Activated CD4-positive, alpha-beta T cell treated with anti-CD3 and anti-CD28 coated beads, Interleukin-2, amount 10 ng/mL, durations not matched to agents 7 days and 5 days (primary cell): ENCODE measurements around the gene RWDD1. TPM values are rescaled to one million over a fixed set of nuclear protein-coding genes. Genes with fewer than 3 reads are reported as not detected.
"Not testable (repeated sequence)": the region's sequence is repeated elsewhere in the genome, so short reads cannot be mapped to it uniquely, and the experiment has no call there.

Experiments used
- CTCF ChIA-PET: fragments of 350-600 bp; sonication (Branson Sonifier 250); formaldehyde crosslinking; loops from one replicate; lab custom pipeline; 2021; ENCODE audit warnings: antibody characterized with exemption; lab: Charles Lee
- POLR2A ChIA-PET: fragments of 350-600 bp; sonication (Branson Sonifier 250); formaldehyde crosslinking; loops from one replicate; lab custom pipeline; 2021; ENCODE audit warnings: antibody characterized with exemption; lab: Charles Lee
- DNase-seq: peaks from one replicate; pipeline ENCODE4 v3.0.0-alpha.2; 2020
- H3K27ac Mint-ChIP-seq: one replicate; pipeline ENCODE4 v1.8.0; 2021; ENCODE audit warnings: mild to moderate bottlenecking, moderate library complexity, mixed read lengths
- H3K27me3 Mint-ChIP-seq: one replicate; pipeline ENCODE4 v1.8.0; 2021; ENCODE audit warnings: mixed read lengths
- H3K36me3 Mint-ChIP-seq: one replicate; pipeline ENCODE4 v1.8.0; 2021; ENCODE audit warnings: low read depth, mixed read lengths
- H3K4me1 Mint-ChIP-seq: one replicate; pipeline ENCODE4 v1.8.0; 2021; ENCODE audit warnings: mixed read lengths
- H3K4me3 Mint-ChIP-seq: one replicate; pipeline ENCODE4 v1.8.0; 2021; ENCODE audit warnings: mild to moderate bottlenecking, moderate library complexity, mixed read lengths
- H3K9me3 Mint-ChIP-seq: one replicate; pipeline ENCODE4 v1.8.0; 2021; ENCODE audit warnings: mixed read lengths
- total RNA-seq, 2 experiments: library from RNA; stranded (reverse); gene quantifications; one replicate each; pipeline ENCODE4 v1.2.3, GENCODE V29; 2021

The RWDD1 gene
- total RNA-seq, 2 experiments from 2014 or later: 39.9 to 51.6 TPM

DNA sequence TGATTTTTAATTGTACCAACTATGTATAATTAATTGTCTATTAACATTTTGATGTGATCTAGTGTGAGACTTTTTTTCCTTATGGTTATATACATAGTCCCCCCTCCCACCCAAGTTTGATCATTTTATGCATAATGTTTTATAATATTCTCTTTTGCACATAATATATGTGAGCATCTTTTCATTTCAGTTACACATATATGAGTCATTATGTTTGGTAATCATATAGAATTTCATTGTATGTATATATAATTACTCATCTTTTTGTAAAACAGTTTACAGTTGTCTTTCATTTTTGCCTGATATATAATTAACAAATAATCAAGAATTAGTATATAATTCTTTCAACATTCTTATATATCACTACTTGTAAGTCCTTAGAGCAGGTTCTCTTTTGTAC lies 15.0 kb downstream of the RWDD1 start:
- H3K36me3 Mint-ChIP-seq: peaks cover 41% of the 10 kb centered on the region
- POLR2A ChIA-PET: no interaction called here

DNA sequence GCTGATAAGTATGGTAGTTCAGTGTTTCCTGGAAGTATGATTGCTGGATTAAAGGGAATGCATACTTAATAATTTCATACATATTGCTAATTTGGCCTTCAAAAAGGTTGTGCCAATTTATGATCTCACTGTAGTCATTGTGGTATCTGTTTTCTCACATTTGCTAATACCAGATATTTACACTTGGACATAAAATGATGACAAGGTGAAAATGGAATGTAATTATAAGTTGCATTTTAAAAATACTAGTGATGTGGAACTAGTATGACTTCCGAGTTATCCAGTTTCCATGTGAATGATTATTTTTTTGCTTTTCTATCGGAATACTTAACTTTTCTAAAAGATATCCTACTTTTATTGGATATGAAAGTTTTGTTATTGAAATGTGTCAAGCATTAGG lies 15.4 kb downstream of the RWDD1 start:
- ChIA-PET CTCF (no interaction called here), POLR2A (no interaction called here)
- H3K36me3 Mint-ChIP-seq: peaks cover 41% of the 10 kb centered on the region
- H3K9me3 Mint-ChIP-seq: no peaks in the 10 kb centered on the region
- no peak for DNase-seq
- H3K4me1 Mint-ChIP-seq: no peaks in the 10 kb centered on the region
- no peak overlapping the region for H3K4me3 Mint-ChIP-seq
- no peak overlapping the region for H3K27ac Mint-ChIP-seq
- H3K27me3 Mint-ChIP-seq: no peaks in the 10 kb centered on the region

More for the DNA sequence above, 15.0 kb downstream of the RWDD1 start:
- CTCF ChIA-PET: no interaction called here
- Mint-ChIP-seq H3K4me1 (no peaks in the 10 kb centered on the region), H3K4me3 (no peak overlapping the region), H3K9me3 (no peaks in the 10 kb centered on the region), H3K27me3 (no peaks in the 10 kb centered on the region), H3K27ac (no peak overlapping the region)
- no peak for DNase-seq

DNA sequence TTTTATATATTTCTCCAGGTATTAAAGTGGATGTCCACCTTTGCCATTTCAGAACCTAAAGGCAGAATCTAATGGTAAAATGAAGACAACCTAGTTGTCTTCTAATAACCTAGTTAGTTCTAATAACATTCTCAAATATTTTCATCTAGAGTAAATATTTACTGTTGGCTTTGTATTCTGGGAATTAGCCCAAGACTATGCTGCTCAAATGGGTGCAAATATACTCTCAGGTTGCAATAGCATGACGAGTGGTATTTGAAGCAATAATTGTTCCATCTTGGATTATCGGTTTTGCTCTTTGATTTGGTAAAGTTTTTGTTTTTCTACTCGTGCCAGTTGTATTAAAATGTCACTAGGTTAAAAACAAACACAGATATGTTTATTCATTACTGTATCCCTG lies 23.9 kb downstream of the RWDD1 start:
- Mint-ChIP-seq H3K4me1 (no peaks in the 10 kb centered on the region), H3K27me3 (no peaks in the 10 kb centered on the region), H3K4me3 (no peak overlapping the region), H3K9me3 (no peaks in the 10 kb centered on the region), H3K36me3 (peaks cover 39% of the 10 kb centered on the region), H3K27ac (no peak overlapping the region)
- DNase-seq: no peak
- CTCF ChIA-PET: no interaction called here
- POLR2A ChIA-PET: no interaction called here

DNA sequence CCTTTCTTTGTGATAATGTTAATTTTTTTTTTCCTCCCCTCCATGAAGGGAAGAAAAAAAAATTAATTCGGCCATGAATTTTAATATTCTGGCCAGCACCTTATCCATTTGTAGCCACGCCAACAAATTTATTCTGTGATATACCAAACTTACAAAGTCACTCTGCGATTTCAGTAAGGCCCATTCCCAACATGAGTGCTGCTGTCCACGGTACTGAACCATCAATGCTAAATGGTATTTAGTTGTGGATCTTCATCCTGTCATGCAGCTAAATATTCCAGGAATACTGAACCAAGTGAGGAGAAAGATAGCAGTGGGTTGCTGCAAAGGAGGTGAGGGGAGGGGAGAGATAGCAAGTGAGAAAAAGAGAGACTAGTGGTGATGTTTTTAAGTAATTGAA lies 25.5 kb downstream of the RWDD1 start:
- POLR2A ChIA-PET: no interaction called here

DNA sequence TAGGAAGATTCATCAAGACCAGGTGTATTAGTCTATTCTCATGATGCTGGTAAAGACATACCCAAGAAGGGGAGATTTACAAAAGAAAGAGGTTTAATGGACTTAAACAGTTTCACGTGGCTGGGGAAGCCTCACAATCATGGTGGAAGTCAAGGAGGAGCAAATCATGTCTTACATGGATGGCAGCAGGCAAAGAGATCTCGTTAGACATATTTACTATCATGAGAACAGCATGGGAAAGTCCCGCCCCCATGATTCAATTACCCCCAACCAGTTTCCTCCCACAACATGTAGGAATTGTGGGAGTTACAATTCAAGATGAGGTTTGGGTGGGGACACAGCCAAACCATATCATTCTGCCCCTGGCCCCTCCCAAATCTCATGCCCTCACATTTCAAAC lies 32.6 kb downstream of the RWDD1 start:
- H3K4me3 Mint-ChIP-seq, H3K9me3 Mint-ChIP-seq, H3K4me1 Mint-ChIP-seq, POLR2A ChIA-PET, DNase-seq, CTCF ChIA-PET, H3K27ac Mint-ChIP-seq, H3K27me3 Mint-ChIP-seq: not testable (repeated sequence)
- peaks cover 12% of the 10 kb centered on the region for H3K36me3 Mint-ChIP-seq

More for the DNA sequence above, 25.5 kb downstream of the RWDD1 start:
- no peaks in the 10 kb centered on the region for H3K9me3 Mint-ChIP-seq
- no peaks in the 10 kb centered on the region for H3K4me1 Mint-ChIP-seq
- no peak overlapping the region for H3K4me3 Mint-ChIP-seq
- H3K27me3 Mint-ChIP-seq: no peaks in the 10 kb centered on the region
- H3K27ac Mint-ChIP-seq: no peak overlapping the region
- H3K36me3 Mint-ChIP-seq: peaks cover 39% of the 10 kb centered on the region
- CTCF ChIA-PET: no interaction called here
- DNase-seq: no peak

DNA sequence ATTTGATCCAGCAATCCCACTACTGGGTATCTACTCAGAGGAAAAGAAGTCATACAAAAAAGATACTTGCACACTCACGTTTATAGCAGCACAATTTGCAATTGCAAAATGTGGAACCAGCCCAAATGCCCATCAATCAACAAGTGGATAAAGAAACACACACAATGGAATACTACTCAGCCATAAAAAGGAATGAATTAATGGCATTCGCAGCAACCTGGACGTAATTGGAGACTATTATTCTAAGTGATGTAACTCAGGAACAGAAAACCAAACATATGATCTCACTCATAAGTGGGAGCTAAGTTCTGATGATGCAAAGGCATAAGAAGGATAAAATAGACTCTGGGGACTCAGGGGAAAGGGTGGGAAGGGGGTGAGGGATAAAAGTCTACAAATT lies 33.6 kb downstream of the RWDD1 start:
- H3K9me3 Mint-ChIP-seq, CTCF ChIA-PET, H3K27me3 Mint-ChIP-seq, POLR2A ChIA-PET, H3K4me1 Mint-ChIP-seq, H3K27ac Mint-ChIP-seq, H3K4me3 Mint-ChIP-seq, DNase-seq: not testable (repeated sequence)
- H3K36me3 Mint-ChIP-seq: peaks cover 12% of the 10 kb centered on the region

DNA sequence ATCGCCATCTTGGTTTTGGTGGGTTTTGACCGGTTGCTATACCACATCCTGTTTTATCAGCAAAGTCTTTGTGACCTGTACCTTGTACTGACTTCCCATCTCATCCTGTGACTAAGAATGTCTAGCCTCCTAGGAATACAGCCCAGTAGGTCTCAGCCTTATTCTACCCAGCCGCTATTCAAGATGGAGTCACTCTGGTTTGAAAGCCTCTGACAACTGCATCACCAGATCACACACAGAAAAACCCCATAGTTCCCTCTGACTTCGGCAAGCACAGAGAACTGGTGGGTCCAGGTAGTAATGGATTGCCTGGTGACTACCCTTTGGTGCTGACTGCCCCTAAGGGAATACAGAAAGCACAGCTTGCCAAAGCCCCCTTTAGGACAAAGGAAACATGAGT lies 34.6 kb downstream of the RWDD1 start:
- Mint-ChIP-seq H3K9me3 (peaks cover 3% of the 10 kb centered on the region), H3K36me3 (peaks cover 10% of the 10 kb centered on the region), H3K4me3 (no peak overlapping the region), H3K4me1 (no peaks in the 10 kb centered on the region), H3K27ac (no peak overlapping the region), H3K27me3 (peaks cover 6% of the 10 kb centered on the region)
- no peak for DNase-seq
- CTCF ChIA-PET: no interaction called here
- POLR2A ChIA-PET: no interaction called here

DNA sequence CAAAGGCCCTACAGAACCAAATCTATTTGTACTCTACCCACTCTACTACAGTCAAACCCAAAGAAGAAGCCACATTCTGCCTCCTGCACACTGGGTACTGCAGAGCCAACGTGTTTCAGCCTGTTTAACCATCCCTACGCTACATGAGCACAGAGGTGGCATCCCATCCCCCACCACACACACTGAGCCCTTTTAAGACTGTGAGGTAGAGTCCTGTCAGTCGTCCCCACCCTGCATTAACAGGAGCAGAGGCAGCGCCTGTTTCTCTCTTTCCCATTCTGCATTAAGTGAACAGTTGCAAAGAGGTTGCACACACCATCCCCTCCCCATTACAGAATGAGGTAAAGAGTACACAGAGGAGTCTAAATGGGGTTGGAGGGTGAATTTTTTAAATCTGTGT lies 39.8 kb downstream of the RWDD1 start:
- POLR2A ChIA-PET: no interaction called here
- DNase-seq: no peak
- Mint-ChIP-seq H3K9me3 (no peaks in the 10 kb centered on the region), H3K4me3 (no peak overlapping the region), H3K4me1 (peaks cover 3% of the 10 kb centered on the region), H3K27ac (no peak overlapping the region), H3K27me3 (peaks cover 31% of the 10 kb centered on the region), H3K36me3 (no peaks in the 10 kb centered on the region)
- CTCF ChIA-PET: no interaction called here

DNA sequence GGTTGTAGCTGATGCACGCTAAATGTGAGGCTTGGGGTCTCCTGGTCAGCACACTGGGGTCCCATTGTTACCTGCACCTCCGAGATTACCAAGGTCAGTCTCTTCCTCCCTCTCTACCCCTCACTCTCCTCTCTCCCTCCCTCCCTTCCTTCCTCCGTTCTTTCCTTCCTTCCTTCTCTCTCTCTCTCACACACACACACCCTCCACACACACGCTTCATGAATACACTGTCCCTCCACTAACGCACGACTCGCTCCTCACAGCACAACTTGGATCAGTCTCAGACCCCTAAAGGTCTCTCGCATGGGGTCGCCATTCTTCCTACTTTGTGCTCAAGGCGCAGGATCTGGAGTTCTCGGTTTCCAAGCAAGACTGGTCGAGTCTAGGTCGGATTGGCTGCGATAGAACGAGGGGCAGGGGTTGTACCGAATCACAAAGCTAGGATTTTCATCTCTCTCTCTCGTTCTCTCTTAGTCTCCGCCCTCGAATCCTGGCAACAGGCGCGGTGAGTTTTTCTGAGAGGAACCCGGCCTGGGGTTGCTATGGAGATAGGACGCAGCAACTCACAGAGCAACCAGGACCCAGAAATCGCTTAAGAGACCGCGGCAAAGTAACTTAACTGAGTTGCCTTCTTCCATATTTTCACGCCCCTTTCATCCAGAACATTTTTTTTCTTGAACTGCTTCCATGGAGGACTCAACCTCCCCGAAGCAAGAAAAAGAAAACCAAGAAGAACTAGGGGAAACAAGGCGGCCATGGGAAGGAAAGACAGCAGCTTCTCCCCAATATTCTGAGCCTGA lies 44.8 kb downstream of the RWDD1 start, which contains the start of gene RSPH4A:
Gene RSPH4A, plus strand, starts transcription at position 543 of the 800 bp plus-strand sequence. Its CDS starts 145 bp downstream, at position 688.
- POLR2A ChIA-PET: no interaction called here

DNA sequence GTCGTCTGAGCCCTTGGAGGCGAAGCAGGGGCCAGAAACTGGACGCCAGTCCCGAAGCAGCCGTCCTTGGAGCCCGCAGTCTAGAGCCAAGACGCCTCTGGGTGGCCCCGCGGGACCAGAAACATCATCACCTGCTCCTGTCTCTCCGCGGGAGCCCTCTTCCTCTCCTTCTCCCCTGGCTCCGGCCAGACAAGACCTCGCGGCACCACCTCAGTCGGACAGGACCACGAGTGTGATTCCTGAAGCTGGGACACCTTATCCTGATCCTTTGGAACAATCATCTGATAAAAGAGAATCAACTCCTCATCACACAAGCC lies 45.4 kb downstream of the RWDD1 start:
- ChIA-PET CTCF (interaction anchor here (0.7 to 0.8 kb wide), 3 partner anchors 11 to 17 kb away, joined by 3 to 5 read pairs (median 3); no protein-coding TSS in a partner anchor), POLR2A (no interaction called here)
- Mint-ChIP-seq H3K27ac (no peak overlapping the region), H3K4me1 (peaks cover 13% of the 10 kb centered on the region), H3K4me3 (peak overlapping the region; percentile 77), H3K36me3 (no peaks in the 10 kb centered on the region), H3K27me3 (peaks cover 44% of the 10 kb centered on the region), H3K9me3 (no peaks in the 10 kb centered on the region)
- DNase-seq: peak; percentile 9

More for the DNA sequence above, 44.8 kb downstream of the RWDD1 start, which contains the start of gene RSPH4A:
- no peaks in the 10 kb centered on the region for H3K9me3 Mint-ChIP-seq
- H3K27me3 Mint-ChIP-seq: peaks cover 44% of the 10 kb centered on the region
- CTCF ChIA-PET: interaction anchor here (0.8 kb wide), 2 partner anchors 12 to 13 kb away, joined by 3 to 5 read pairs; no protein-coding TSS in a partner anchor
- no peaks in the 10 kb centered on the region for H3K36me3 Mint-ChIP-seq
- peaks cover 13% of the 10 kb centered on the region for H3K4me1 Mint-ChIP-seq
- DNase-seq: peak; percentile 83
- H3K27ac Mint-ChIP-seq: no peak within 1 kb of the TSS
- peak within 1 kb of the TSS; percentile 77 for H3K4me3 Mint-ChIP-seq

DNA sequence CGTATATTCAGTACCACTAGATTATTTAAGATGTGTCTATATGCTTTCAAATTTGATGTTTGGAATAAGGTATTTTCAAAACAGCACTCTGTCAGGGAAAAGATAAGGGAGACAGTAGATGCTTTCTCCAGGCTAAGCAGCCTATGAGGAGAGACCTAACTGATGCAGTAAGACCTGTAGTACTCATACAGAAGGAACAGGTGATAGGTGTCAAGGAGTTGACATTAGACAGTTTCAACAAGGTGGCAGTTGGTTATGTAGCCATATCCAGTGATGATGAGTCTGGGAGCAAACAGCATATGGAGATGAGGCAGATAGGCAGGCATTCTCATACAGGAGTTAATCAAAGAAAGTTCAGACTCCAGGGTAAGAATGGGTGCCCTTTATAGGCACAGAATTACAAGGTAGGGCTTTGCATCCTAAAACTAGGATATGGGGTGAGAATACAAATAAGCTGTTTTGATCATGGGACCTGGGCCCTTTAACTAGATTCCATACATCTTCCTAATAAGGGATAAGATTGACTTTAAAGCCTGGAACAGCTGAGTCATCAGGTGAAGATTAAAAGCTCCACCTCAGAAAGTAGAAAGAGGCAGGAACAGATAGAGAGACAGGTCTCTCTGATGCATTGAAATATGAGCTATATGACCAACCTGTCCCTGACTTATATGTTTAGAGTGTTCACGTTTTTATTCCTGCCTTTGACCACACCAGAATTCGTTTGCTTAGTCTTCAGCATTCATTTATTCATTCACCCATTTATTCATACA lies 52.9 kb downstream of the RWDD1 start:
- Mint-ChIP-seq H3K36me3 (no peaks in the 10 kb centered on the region), H3K4me3 (no peak overlapping the region), H3K27me3 (peaks cover 8% of the 10 kb centered on the region), H3K4me1 (no peaks in the 10 kb centered on the region), H3K27ac (no peak overlapping the region), H3K9me3 (no peaks in the 10 kb centered on the region)
- no peak for DNase-seq
- CTCF ChIA-PET: no interaction called here
- POLR2A ChIA-PET: no interaction called here

DNA sequence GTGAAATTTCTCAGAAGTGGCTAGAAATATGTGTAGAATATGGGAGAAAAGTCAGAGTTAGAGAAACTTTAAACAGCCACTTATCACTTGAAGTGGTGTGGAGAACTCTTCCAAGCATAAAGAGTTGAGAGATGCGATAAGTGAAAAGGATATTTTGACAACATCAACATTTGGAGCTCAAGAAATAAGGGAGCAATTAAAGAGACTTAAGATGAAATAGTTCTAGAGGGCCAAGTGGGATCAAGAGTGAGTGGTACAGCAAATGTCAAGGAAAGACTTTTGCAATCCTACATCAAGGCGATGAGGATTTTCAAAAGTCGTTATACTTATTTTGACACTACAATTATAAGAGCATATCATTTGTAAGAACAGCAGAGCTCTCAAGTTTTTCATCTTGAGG lies 54.6 kb downstream of the RWDD1 start:
- Mint-ChIP-seq H3K4me1 (no peaks in the 10 kb centered on the region), H3K27ac (no peak overlapping the region), H3K9me3 (no peaks in the 10 kb centered on the region), H3K27me3 (peaks cover 8% of the 10 kb centered on the region), H3K36me3 (no peaks in the 10 kb centered on the region), H3K4me3 (no peak overlapping the region)
- POLR2A ChIA-PET: no interaction called here
- CTCF ChIA-PET: interaction anchor here (0.6 kb wide), 1 partner anchor 12 kb away, joined by 4 read pairs; no protein-coding TSS in a partner anchor
- no peak for DNase-seq

DNA sequence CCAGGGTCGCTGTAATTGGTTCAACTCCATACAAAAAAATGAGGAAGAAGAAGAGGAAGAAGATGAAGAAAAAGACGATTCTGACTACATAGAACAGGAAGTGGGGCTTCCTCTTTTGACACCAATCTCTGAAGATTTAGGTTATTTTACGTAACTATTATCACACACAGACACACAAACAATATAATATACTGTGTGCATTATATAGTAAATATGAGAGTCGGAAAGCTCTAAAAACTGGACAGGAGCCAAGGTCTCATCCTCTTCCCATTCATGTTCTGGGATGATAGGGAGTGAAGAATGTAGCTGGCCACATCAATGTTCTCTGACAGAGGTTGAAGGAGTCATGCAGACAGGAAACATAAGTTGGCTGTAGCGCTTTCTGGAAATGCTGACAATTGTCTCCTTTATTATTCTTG lies 58.3 kb downstream of the RWDD1 start:
- DNase-seq: no peak
- Mint-ChIP-seq H3K36me3 (peaks cover 15% of the 10 kb centered on the region), H3K4me1 (peaks cover 3% of the 10 kb centered on the region), H3K27ac (no peak overlapping the region), H3K4me3 (no peak overlapping the region), H3K9me3 (no peaks in the 10 kb centered on the region), H3K27me3 (peaks cover 2% of the 10 kb centered on the region)
- CTCF ChIA-PET: interaction anchor here (0.5 to 1.8 kb wide), 3 partner anchors 13 to 143 kb away, joined by 3 to 5 read pairs (median 3); partner anchors contain the start of gene RSPH4A
- POLR2A ChIA-PET: no interaction called here
